GM21717 (cell line): ENCODE measurements around the gene TMEM271.

ENCODE experiments used
- ATAC-seq: cut with Tn5 transposase; IDR thresholded peaks from one replicate; pipeline ENCODE4 v1.9.1; 2021; ENCODE audit warnings: mild to moderate bottlenecking, moderate library complexity; ENCODE audit not compliant: unreplicated experiment

Gene TMEM271

DNA sequence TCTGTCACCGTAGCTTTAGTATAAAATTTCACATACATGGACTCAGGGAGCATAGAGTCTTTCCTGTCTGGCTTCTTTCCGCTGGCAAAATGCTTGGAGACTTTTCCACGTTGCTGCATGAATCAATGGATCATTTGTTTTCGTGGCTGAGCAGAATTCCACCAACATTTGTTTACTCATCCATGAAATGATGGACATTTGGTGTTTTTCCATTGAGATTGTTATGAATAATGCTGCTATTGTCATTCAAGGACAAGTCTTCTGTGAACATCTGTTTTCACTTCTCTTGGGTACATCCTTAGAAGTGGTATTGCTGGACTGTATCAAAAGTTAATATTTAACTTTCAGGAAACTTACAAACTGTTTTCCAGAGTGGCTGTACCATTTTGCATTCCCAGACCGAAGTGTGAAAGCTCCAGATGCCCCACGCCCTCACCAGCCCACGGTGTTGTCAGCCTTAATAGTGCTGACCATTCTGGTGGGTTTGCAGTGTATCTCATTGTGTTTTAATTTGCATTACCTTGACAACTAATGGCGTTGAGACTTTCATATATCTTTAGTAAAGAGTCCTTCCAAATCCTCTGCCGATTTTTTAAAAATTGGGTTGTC lies 5.8 kb upstream of the TMEM271 start:
- no peak for ATAC-seq

DNA sequence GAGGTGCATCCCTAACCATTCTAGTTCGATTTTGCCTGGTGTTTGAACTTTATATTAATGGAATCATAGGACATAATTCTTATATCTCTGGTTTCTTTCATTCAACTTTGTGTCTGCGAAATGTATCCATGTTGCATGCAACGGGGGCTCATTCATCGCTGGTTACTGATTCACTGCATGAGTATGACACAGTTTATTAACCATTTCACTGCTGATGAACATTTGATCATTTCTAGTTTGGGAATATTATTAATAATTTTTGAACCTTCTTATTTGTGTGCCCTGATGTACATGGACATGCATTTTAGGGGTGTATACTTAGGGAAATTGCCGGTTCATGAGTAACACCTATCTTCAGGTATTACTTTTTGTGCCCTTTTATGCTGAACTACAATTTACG lies 5.1 kb upstream of the TMEM271 start:
- no peak for ATAC-seq

DNA sequence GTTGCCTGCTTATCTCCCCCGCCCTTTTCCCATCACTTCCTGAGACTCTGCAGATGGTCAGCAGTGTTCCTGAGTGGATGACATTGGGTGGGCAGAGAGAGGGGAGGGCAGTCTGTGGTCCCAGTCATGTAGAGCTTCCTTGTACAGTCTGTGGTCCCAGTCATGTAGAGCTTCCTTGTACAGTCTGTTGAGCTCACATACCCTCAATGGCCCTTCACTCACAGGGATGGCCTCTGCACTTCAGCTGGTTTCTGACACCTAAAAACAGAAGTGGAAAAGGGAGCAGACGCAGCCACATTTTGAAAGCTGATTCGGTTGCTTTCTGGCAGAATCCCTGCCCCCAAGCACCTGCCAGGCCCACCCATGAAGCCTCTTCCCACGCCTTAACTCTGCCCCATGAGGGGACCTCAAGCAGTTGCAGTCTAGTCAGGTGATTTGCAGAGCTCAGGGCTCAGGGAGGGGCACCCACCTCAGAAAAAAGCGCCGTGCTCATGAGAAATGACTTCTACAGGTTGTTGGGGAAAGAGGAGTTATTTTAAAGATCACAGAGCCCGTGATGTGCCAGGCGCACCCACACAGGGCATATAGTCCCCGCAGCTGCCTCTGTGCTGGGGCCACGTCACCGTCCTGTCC lies 3.6 kb upstream of the TMEM271 start:
- ATAC-seq: no peak

DNA sequence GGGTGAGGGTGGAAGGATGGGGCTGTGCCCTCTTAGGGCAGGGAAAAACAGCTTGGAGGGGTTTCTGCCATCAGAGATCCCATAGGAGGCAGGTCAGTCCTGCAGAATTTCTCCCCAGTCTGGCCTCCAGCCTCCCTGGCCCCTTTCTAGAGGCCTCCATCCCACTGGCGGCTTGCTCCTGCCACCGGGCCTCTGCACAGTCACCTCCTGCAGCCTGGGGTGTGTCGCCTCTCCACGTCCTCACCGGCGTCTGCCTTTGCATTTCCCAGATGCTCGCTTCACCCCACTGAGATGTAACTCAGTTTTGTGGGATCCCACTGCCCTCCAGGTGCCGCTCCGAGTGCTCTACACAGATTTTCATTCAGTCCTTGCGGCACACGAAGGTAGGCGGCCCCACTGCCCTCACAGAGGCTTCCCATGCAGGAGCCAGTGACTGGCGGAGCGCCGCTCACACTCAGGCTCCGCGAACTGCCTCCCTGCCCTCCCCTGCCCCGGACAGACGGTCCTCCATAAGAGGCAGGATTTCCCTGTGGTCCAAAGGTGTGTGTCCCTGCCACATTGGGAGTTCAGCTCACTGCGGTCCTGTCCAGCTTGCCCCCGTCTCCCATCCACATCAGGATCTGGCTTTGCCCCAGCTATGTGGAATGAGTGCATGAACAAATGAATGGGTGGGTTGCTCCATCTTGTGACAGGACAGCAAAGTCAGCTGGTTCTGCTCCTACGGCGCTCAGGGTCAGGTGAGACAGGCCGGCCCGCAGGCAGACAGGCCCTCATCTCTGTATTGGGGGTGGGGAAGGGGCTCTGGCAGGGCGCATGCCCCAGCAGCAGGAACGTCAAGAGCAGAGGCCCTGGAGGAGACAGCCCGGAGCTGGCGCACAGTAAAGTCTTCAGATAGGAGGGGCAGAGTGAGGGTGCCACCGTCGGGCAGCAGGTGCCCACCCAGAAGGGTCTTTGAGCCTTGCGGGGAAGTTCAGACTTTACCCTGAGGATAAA lies 2.7 kb upstream of the TMEM271 start:
- ATAC-seq: no peak

DNA sequence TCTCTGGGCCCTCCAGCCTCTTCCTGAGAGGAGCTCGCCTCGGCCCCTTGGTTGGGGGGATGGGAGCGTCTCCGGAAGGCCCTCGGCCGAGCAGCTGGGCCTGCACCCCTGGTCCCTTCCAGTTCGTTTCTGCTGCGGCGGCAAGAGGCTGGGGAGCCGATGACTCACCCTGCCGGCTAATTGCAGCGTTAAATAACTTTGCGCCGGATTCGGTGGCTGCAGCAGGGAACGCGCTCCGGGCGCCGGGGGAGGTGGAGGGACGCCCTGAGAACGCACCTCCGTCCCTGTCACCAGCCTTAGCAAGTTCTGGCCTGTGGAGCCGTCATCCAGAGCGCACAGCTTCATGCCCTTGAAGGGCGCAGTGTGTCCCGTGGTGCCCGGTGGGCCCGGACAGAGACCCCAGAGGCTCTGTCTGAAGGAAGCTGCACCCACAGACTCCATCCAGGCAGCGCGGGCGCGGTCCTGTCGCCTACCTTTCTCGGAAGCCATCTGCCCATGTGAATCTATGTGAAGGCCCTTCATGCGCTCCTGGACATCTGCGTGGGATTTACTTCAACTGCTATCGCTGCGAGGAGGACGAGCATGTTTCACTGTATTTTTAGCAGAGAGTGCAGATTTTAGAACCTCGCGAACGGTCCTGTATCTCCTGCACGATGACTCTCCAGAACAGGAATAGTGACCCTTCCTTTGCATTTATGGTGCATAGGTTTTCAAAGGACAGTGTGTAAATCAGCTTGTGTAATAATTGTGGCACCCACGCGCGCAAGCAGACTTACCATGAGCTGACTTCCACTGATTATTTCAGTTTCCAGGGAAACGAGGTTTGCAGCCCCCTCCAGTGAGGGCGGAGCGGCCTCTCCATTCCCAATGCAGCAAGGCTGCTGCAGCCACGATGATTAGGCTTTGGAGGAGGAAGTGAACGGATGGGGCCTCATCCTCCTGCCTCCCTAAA lies 1.7 kb upstream of the TMEM271 start:
- ATAC-seq: no peak

DNA sequence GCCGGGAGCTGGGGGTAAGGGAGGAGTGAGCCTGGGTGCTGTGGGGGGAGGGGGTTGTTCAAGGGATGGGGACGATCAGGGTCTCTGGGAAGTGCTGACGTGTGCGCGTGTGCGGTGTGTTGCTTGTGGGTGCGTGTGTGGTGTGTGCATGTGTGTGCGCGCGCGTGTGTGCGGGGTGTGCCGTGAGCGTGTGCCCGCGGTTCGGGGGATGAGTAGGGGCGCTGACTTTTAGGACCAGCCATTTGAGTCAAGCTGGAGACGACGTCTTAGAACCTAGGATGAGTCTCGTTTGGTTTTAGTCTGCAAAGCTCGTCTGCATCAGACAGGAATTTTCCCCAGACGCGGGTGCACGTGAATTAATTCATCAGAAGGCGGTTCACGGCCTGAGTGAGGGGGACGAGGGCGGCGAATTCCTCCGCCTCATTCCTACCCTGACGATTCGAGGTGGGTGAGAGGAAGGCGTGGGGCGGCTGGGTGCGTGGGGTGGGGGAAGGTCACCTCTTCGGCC lies 950 bp upstream of the TMEM271 start:
- no peak for ATAC-seq

DNA sequence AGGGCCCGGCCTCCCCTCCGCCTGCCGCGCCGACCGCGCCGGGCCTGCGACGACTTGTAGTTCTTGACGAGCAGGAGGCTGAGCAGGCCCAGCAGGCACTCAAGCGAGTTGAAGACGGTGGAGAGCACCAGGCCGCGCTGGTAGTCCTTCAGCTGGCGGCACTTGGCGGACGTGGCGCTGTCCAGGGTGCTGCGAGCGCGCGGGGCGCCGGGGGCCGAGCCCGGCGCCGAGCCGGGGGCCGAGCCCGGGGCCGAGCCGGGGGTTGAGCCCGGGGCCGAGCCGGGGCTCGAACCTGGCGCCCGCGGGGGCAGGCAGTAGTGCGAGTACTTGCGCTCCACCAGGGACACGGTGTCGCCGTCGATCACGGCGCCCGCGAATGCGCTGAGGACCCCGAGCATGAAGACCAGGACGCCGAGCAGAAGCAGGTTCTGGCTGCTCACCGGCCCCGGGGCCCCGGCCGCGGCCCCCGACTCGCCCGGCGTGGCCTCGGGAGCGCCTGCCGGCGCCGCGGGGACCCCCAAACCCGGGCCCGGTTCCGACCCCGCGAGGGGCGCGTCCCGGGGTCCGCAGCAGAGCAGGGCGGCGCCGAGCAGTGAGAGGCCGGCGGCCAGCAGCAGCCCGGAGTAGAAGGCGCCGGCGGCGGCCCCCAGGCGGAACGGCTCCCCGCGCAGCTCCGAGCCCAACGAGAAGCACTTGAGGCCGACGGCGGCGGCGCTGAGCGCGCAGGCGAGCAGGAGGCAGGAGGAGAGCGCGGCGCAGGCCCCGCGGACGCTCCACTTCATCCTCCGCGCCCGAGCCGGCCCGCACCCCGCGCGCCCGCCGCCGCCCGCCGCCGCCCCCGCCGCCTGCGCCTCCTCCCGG lies 584 bp downstream of the TMEM271 start:
- no peak for ATAC-seq

DNA sequence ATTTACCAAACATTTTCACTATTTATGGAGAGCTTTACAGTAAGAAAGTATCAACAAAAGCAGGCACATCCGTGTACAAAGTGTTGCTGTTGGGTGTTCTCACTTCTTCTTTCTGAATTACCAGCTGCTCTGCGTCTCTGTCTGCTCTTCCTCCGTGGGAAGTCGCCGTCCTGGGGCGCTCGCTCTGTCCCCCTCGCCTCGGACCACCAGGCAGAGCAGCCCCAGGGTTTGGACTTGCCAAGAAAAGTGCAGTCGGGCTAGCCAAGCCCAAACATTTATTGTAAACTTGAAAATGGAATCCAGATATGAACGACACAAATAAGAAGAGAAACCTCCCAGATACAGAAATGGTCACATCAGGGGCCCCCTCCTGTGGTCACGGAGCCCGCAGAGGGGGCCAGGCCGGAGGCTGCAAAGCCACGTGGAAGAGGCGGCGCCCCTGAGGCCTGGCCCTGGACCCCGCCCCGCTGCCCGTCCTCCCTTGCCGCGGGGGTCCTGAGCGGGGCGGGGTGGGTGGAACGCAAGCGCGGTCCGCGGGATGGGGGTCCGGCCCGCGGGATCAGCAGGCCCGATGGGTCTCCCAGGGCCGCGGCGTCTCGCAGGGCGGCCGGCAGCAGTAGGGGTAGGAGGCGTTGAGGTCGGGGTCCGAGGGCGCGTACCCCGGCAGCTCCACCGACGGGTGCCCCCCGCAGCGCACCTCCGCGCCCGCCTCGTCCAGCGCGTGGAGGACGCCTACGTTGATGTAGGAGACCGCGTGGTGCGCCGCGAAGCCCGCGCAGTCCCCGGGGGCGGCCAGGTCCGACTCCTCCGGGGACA lies 1.5 kb downstream of the TMEM271 start:
- ATAC-seq: no peak

DNA sequence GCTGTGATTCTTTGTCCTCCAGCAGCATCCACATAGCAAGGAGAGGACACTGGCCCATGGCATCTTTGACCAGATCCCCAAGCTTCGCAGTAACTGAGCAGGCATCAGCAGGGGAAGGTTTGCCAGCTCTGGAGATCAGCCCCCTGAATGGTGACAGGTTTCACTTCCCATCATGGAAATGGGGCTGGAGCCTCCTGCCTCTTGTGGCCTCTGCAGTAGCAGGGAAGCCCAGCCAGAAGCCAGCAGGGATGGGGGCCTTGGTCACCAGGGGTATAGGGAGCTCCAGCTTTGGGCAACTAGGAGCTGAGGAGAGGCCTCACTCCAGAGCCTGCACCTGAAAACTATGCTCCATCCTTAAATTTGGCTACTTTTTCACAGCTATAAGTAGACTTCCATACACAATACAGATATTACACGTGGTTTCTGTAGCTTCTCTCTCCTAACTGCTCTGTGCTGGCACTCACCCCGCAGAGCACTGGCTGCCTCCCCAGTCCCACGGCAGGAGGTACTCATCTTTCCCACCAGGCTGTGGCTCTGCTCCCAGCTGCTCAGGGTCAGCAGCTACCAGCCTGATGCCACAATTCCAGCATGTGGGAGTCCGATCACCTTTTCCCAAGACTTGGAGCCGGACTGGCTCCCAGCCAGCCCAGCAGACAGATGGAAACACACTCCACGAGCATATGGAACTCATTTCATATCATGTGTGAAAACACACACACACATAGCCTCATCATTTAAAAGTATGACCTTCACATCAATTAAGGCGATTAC lies 2.8 kb downstream of the TMEM271 start:
- ATAC-seq: no peak

DNA sequence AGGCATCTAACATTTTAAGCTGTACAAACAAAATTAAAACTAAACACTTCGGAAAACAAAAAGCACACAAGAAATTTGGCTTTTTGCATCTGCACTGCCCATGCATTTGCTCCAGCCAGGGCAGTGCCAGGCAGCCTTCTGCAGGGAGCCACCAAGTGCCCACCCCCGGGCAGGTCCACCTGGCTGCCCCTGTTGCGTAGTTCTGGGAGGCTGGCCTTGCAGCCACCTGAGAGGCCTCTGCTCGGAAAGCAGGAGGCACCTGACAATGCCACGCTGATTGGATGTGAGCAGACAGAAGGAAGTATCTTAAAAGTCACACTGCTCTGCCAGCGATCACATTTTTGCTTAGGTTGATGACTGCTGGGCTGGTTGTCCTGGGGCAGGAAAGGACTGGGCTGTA lies 3.5 kb downstream of the TMEM271 start:
- ATAC-seq: no peak

DNA sequence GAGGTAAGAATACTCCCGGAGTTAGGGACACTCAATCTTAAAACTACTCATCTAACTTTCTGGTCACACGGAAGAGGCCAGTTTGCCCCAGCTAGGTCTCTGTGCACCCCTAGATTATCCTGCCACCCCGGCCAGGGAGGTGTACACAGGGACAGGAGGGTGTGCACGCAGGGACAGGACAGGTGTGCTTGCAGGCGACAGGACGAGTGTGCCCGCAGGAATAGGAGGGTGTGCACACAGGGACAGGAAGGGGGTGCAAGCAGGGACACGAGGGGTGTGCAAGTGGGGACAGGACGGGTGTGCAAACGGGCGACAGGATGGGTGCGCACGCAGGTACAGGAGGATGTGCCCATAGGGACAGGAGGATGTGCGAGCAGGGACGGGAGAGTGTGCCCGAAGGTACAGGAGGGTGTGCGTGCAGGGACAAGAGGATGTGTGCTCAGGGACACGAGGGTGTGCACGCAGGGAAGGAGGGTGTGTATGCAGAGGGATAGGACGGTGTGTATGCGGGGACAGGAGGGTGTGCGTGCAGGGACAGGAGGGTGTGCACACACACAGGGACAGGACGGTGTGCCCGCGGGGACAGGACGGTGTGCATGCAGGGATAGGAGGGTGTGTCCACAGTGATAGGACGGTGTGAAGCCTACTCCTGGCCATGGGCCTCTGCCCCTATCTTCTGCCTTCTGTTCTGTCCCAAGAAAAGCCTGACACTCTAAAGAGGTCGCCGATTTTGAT lies 4.1 kb downstream of the TMEM271 start:
- no peak for ATAC-seq

DNA sequence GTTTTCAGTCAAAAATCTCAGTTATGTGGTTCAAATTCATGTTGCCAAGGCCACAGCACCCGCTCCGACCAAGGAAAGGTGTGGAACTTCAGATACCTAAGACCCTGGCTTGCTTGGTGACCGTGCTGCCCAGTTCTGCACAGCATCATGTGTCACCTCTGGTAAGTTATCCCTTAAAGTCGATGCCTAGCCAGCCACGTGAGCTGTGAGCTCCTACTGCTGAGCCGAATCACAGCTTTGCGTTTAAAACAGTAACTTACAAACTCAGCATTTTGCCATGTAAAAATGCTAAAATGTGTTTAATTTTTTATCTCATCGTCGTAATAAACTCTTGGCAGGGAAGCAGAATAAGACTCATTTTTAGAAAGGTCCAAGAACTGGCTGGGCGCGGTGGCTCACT lies 5.3 kb downstream of the TMEM271 start:
- ATAC-seq: no peak

DNA sequence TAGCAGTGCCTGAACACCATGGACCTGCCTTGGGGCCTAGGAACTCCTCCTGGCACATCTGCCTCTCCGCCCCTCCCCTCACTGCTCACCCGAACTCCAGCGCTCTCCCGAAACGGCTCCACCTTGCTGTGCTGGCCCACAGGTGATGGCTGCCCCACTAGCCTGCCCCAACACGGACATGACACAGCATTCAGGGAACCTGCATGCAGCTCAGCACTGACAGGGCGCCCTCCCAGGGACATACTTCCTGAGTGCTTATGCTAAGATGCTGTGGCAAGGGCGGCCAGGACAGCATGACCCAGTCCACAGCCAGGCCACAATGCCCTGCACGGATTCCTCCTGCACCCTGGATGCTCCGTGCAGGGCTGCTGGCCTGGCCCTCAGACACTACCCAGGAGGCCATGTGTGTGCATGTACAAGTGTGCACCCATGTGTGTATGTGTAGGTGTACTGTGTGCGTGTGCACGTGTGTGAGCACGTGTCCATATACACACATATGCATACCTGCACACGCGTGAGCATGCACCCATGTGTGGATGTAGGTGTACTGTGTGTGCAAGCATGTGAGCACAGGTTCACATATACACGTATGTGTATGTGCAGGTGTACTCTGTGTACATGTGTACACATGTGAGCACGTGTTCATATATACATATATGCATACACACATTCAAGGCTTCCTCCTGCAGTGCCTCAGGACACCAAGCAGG lies 6.0 kb downstream of the TMEM271 start:
- ATAC-seq: no peak

DNA sequence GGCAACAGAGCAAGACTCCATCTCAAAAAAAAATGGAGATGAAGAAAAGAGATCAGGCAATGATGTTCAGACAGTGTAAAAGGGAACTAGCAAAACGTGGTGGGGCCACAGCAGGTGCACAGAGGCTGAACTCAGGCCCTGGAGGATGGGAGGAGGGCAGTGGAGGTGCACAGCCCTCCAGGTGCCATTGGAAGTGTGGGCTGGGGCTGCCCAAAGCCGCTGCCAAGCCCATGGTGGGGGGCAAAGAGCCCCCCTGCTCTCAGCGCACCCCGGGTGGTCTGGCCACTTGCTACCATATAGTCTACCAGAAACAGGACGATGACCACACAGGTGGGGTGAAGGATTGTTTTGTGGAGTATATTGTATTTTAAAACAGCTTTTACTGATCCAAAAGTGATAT lies 7.1 kb downstream of the TMEM271 start:
- ATAC-seq: no peak

DNA sequence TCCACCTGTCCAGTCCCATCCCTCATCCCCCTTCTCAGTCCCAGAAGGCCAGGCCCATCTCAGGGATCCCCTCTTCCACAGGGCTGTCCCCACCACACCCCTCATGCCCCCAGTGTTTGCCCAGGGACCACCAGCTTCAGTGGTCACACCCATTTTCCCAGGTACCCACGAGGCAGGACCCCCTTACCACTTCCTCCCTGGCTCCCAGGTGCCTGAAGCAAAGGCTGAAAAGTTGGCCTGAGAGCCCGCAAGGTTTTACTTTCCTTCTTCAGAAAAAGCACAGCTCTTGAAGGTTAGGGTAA lies 7.8 kb downstream of the TMEM271 start:
- no peak for ATAC-seq

DNA sequence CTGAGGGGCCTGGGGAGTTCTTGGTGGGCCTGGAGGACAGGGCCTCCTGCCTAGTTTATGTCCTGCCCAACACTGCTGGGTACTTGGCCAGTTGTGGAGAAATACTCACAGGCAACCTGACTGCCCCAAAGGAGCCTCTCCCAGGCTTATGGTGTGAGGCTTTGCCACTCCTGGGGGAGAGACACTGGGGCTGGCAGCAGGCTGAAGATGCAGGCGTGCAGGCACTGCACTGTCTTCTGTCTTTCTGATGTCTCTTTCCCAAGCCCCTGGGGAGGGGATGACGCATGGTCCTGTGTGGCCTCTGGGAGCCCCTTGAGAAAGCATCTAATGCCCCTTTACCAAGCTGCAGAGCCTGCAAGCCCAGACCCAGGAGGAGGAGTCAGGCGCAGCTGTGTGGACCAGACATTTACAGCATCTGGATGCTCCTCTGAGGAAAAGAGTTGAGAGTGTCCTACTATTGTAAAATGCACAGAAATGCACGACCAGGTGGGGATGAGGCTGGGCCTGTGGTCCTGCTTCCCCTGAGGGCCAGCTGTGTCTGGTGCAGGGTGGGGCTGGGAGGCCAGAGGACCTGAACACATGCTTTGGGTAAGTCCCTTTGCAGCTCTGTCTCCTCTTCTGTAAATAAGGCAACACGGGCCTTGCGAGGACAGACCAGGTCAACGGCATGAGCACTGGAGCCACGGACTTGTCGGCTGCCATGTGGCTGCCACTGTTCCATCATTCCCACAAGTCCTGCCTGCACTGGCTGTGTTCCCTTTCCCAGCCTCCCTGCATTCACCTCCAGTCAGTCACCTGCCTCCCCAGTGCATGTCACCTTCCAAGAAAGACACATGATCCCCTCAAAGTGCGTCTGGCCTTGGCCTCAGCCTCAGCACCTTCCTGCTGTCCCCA lies 8.4 kb downstream of the TMEM271 start:
- ATAC-seq: no peak
